Measurements from ENCODE around the gene R3HCC1L.
A peak's percentile ranks its signal among the peaks of the same experiment; 100 is the strongest.

Gene R3HCC1L

DNA sequence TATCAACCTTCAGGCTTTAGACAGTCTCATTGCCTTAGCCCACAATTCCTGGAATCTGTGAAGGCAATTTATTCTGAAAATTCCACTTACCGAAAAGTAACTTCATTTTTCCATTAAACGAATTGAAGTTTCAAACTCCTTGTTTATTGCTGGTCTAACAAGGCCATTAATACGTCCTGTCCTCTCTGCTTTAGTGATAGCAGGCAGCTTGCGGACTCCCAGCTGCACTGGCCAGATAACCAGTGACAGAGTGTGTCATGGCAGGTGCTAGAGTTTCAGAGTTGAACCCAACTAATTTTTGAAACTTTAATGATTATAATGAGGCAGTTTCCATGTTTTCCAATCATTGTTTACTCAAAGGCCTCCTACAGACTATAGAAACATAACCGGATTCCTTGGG lies 102.4 kb downstream of the R3HCC1L start:
- DNase-seq, result no peak

DNA sequence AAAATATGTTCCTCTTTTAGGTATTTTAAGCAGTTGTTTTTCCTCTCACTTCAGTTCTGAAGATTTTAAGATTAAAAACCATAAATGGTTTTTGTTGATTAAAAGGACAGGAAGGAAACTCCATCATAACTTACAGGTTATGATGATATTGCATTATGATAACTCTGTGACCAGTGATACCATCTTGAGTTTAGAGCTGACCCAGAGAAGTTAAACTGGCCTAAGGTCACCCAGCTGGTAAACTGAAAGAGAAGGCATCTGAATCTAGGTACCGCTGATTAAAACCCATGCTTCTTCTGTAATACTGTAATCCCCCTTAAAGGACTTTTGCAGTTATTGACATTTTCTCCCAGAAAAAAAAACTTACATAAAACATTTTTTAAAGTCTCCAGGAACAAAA lies 103.9 kb downstream of the R3HCC1L start:
- no peak for DNase-seq

DNA sequence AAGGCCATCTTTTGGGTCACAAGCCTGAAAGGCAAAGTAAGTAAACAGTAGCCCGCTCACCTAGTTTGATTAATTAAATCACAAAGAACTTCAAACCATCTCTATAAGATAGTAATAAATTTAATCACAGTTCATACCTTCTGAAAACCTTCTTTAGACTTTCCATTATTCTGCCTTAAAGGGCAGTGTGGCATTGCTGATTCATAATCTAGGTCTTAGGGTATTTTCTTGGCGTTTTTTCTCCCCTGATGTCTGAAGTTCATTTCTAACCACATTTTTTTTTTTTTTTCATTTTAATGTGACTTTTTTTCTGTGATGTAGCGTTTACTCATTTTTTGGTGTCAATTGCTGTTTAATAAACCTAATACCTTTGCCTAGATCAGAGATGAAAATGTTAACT lies 106.1 kb downstream of the R3HCC1L start:
- no peak for DNase-seq

DNA sequence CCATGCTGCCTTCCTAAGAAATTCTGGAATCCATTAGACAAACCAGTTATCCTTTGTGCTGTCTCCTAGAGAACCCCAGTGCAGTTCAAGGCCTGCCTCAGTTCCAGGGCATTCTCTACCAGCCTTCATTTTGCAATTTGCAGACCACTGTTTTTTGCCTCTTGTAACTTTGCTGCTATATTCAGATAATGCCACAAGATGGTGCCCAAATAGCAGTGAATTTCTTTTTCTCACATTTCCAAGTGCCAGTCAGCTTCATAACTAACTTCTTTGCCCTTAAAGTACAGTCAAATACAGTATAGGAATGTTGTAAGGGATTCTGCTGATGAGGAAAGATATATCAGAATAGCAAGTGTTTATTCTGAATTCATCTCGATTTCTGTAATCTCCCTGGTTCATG lies 108.4 kb downstream of the R3HCC1L start:
- DNase-seq, result peak; percentile 40

DNA sequence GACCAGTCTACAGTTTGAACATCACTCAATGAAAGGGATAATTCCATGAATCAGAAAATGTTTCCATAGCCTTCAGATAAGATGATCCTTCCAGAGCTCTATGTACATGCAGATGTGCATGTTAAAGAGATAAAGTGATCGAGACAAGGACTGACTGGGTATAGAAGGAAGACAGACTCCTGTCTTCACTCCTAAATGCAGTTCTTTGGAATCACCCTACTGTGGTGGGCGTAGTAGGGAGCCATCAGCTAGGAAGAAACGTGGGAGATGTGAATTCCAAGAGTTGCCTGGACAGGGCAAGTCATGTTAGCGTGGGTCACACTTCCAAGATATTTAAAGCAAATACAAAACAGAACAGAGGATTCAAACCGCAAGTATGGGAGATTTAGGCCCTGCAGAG lies 109.7 kb downstream of the R3HCC1L start:
- no peak for DNase-seq

DNA sequence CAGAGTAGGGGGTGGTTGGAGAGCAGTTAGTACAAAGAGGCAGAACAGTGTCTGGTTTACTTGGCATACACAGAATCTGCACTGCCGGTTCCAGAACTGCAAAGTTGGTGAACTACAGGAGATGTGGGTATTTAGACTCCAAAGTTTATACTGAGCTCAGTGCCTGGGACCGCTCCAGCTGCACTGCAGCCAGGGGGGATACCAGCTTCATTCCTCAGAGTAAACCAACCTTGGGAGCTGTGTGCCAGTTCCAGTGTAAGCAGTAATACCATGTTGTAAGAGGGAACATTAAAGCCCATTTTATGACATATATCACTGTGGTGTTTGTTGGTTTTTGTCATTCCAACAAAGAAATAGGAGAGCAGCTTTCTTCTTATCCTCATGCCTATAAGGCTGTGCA lies 110.1 kb downstream of the R3HCC1L start:
- DNase-seq, result no peak

DNA sequence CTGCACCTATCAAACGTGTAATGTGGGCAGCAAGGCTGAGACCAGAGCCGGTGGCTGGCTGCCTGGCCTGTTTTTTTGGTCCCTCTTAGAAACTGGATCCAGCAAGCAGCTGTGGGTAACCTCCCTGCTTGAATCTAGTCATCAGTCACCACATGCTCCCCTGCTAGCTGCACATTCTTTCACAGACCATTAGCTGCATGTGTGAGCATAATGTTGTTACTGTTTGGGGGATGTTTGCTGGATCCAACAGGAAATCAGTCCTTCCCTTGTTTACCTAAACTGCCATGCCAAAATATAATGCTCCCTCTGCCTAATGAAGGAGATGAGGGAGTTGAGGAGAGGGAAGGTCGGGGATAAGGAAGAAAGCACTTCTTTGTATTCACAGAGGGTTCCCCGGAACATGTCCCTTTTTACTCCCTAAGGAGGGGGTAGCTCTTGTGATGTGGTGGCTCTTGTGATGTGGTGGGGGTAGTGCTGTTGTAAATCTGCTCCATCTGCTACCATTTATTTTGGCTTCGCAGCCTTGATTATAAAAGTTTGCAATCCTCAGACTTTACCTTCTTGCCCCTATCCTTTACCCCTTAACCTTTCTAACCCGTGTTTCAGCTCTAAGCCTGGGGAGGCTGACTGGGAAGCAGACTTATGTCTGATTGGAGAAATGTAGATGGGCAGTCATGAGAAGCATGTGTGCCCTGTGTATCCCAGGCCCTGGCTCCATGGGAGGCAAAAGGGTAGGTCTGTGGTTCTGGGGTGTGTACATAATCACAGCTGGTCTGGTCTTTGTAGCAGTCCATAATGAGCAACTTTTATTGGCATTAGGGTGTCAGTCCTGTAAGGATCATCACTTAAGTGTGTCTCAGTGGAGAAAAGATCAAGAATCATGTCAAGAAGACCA lies 112.7 kb downstream of the R3HCC1L start:
- peak; percentile 41 for DNase-seq

DNA sequence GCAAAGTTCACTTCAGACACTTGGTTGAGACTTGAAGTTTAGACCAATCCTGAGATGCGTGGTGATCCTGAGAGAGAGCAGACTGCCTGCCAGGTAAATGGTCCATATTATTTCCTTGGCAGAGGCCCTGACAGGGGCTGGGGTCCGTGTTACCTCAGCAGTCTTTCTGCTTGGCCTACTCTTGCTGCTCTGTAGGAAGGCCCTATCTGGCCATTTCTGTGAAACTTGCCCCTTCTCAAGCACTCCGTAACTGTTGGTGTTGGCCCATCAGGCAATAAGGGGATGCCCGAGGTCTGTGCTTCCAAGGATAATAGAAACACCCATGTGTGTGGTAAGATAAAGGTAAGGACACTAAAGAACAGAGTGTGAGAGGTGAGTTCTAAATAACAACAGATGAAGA lies 113.6 kb downstream of the R3HCC1L start:
- no peak for DNase-seq

DNA sequence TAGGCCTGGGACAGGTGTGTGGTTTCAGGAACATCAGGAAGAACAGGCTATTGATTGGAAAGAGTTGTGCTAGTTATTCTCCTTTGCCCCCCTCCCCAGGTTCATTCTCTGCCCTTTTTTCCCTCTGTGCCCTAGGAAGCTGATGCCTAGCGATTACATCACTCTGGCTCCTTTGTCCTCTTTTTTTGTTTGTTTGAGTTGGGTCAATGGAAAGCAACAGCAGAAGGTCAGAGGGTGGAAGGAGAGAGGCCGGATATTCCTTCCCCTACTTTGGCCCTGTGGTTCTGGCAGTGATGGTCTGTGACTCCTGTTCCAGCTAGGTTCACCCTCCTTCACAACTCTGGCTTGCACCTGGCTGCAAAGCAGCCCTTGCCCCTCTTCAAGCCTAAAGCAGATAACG lies 114.7 kb downstream of the R3HCC1L start:
- DNase-seq, result no peak

DNA sequence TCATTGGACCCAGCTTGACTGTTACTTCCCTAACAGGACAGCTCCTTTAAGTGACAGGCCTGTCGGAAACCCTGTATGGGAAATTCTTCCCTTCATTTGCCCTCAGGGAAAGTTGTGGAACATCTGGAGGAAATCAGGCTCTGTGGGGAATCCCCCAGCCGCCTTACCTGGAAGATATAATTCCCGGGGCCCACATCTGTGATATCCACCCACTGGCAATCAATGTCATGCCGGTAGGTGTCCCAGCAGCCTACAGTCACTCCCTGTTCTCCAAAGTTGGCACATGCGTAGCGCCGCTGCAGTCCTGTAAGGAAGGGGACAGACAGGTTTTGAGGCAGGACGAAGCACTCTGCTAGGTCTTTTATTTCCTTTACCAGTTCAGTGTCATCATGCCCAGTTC lies 116.9 kb downstream of the R3HCC1L start:
- no peak for DNase-seq

DNA sequence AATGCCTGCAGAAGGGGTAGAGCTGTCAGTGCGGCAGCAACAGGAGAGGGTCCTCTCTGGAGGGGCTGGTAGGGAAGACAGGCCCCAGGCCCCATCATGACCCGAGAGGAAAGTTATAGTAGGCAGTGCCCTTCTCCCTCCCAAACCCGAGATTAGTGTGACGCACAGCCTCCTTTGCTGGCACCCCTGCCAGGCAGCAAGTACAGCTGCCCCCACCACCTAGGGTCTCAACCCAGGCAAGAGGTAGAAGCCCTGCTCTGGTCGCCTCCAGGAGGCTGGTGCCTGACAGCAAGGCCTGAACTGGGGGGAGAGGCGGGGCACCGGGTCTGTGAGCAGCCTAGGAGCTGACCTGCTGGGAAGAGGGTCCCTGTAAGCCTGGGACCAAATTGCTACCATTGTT lies 118.0 kb downstream of the R3HCC1L start:
- no peak for DNase-seq

DNA sequence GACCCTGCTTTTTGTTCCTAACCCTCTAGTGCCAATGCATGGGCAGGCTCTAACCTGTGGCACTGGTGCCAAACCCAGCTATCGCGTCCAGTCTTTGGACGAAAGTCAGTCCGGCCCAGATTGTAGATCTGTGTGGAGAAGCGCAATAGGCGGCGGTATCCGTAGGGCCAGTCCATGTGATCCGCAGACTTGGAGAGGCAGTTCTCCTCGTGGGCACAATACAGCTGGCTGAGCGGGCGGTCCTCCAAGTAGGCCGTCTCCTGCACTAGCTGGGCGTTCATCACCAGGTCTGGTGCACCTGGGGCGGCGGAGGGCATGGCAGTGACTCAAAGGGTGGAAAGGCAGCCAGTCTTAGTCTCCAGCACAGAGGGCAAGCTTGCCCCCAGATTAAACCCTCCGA lies 119.0 kb downstream of the R3HCC1L start:
- DNase-seq, result no peak

DNA sequence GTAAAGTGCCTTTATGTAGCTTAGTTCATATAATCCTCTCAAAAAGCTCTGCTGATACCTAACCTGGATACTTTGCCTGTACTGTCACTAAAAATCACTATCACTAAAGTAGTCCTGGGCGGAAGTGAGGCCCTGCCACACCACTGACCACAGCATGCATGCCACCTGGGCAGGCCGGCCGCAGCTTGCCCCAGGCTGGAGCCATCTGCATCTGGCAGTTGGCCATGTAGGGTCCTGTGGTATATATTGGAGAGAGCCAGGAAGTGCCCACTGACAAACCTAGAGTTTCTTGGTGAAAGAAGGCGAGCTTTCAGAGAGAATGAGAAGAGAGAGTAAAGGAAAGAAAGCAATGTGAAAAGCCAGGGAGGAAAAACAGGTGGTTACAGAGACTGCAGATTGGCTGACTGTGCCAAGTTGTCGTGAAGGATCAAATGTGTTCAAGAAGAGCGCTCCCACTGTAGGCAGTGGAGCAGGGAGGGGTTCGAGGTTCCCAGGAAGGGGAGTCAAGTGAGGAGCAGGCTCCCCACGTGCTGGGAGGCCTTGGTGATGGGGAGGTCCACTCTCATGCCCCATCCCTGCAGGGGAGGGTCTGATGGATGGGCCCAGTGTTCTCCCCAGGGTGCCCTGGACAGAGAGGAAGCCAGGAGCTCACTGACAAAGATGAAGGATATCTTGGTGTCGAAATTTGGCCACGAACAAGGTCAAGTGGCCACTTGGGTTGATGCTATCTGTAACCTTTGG lies 119.9 kb downstream of the R3HCC1L start:
- no peak for DNase-seq

DNA sequence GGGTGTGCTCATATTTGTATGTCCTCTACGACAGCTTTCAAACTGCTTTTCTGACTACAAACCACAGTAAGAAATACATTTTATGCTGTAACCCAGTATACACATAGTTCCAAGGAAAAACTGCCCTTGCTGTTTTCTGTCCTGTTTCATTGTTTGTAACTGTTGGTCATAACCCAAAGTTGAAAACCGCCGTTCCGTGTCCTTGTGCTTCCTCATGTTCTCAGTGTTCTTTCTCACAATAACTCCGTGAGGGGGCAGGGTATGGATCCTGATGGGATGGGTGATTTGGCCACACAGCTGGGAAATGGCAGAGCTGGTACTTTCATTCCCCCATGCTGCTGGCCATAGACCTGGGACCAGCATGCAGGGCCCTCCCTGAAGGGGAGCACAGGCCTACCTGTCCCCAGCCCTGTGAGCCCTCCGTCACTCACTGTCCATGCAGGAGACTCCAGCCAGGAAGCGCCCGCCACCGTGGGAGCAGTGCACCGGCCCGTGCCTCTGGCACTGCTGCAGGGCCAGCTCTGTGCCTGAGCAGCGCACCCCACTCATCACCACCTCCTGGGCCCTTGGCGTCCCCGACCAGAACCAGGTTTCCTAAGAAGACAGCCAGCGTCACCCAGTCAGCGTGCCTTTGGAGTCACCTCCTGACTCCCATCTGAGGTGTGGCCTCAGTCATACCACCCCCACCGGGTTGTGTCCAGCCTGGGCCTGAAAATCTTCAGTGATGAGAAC lies 120.9 kb downstream of the R3HCC1L start:
- DNase-seq, result no peak

DNA sequence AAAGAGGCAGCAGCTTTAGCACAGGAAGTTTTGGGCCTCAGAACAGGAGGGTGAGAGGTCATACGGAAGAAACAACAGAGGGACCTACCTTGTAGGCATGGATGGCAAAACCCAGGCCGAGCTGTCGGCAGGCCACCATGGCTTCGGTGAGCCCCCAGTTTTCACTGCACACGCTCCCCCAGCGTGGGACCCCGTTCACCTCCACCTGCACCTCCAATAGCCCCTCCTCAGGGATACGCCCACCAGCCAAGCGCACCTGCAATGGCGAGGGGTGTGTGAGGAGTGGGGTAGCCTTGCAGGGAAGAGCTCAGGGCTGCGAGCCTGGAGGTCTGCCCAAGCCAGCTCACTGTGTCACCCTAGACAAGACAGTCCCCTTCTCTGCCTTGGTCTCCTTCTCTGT lies 122.2 kb downstream of the R3HCC1L start:
- DNase-seq, result no peak

DNA sequence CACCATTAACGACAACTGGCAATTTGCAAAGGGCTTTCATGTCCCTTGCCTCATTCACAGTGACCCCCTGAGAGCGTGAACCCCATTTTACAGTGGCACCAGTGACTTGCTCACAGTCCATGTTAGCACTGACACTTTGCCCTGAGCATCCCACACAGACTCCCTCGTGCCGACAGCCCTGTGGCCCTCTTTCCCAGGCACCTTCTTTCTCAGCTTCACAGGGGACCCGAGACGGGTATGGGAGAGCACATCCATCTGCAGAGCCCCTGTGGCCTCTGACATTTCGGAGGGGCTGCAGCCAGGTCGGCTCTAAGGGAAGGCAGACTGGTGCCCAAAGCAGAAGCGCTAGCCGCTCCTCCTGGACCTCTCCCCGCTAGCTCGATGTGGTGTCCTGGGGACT lies 122.7 kb downstream of the R3HCC1L start:
- DNase-seq, result no peak

DNA sequence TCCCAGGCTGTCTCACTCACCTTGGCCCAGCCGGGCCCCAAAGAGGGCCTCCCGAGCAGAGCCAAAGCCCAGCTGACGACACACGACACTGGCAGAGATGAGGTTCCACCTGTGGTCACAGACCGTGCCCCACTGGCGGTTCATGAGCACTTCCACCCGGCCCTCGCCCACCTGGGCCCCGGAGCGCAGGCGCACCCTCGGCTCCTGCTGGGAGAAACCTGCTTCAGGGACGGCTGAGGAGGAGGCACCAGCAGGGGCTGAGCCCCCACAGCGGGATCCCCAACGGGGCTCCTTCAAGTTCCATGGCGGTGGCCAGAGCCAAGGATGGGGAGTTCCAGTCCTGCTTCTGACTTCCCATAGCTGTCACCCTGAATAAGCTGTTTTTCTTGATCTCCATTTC lies 123.5 kb downstream of the R3HCC1L start:
- no peak for DNase-seq

DNA sequence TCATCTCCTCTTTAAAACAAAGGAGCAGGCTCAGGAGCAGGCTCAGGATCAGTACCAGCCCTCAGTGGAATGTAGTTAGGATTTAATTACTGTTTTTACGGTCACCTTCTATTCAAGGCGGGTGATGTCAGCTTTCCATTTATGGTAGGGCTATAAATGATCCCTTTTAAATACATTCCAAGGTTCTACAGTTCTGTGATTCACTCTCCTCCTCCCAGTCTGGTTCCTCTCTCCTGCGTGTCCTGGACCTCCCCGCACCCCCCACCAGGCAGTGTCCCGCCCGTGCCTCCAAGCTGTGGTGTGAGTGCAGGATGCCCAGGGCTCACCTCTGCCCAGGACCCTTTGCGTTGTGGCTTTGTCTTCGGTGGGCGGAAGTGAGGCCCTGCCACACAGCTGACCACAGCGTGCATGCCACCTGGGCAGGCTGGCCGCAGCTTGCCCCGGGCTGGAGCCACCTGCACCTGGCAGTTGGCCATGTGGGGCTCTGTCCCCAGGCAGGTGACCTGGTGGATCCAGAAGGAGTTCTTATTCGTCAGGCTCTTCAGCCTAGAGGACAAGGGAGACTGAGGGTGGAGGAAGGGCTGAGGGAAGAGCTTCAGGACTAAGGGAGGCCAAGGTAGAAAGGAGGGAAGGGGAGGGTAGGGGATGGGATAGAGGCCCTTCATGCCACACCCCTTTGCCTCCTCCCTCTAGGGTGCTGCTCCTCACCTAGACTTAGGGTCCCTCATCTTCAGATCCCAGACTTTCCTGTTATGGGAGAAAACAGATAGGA lies 124.4 kb downstream of the R3HCC1L start:
- peak; percentile 44 for DNase-seq

DNA sequence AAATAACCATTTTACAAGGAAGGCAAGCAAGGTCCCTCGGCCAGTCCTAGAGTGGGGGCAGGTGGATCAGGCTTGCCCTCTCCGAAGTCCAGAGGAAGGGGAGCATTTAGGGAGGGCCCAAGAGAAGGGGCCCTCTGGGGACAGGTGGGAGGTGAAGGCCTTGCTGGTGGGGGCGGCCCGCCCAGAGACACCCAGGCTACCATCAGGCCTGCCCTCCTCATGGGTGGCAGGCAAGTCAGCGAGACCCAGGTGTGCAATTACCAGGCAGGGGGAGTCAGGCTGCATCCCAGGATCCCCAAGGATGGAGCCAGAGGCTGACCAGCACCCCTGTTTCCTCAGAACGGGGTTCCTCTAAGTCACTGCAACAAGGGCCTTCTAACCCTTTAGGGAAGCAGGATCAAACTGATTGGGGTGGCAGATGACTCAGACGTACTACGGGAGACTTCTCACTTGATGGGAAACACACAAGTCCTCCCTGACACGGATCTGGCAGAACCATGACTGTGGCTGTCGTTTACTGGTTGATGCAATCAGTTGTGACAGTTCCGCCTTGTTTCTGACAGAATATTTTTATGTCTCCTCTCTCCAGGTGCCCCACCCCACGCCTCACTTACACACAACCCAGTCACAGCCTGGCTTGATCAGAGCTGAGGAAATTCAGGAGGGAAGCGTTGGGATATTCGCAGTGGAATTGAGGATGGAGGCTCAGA lies 125.3 kb downstream of the R3HCC1L start:
- peak; percentile 32 for DNase-seq

DNA sequence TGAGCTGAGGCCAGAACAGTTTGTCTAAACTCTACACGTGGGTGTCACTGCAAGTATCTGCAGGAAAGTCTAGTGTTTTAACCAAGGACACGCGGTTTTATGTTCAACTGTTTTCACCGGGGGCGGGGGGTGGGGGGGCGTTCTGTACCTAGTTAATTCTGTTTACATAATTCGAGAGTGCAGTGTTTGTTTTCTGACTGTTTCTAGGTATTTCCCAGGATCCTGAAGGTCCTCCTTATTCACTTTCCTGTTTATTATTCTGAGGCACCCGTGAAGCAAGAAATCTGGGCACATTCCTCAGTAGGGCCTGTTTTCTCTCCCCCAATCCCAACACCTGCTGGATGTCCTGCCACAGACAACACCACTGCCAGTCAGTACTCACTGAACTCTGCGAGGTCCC lies 125.9 kb downstream of the R3HCC1L start:
- no peak for DNase-seq

DNA sequence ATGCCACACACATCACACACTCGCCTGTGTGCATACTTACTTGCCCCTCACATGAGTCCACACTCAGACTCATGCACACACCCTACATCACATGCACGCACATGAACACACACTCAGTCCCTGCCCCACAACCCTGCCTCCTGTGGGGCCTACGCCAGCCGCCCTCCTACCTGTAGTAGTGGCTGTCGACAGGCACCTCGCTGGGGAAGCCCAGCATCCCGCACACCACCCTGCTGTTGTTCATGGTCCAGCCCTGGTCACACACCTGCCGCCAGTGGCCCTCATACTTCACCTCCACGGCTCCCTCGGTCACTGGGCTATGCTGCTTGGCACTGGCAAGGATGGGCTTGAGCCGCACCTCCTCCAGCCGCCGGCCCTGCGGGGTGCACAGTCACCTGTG lies 126.3 kb downstream of the R3HCC1L start:
- DNase-seq, result no peak

Data from fibroblast of skin of back (primary cell).